Parathyroid adenoma (tissue), 2 donors: ENCODE results near the gene TMEM134.

Source experiments
- H2AFZ ChIP-seq: fragments of 300-600 bp; sonication (generic); one replicate; pipeline ENCODE4 v1.7.0; 2017; ENCODE audit warnings: antibody characterized with exemption, mild to moderate bottlenecking
- H3K27ac ChIP-seq: fragments of 300-600 bp; sonication (generic); one replicate; pipeline ENCODE4 v1.7.0; 2017
- H3K27me3 ChIP-seq: fragments of 300-600 bp; sonication (generic); one replicate; pipeline ENCODE4 v1.7.0; 2017; ENCODE audit warnings: low read length; ENCODE audit not compliant: control insufficient read depth, insufficient read depth
- H3K36me3 ChIP-seq: fragments of 300-600 bp; sonication (generic); one replicate; pipeline ENCODE4 v1.7.0; 2017; ENCODE audit warnings: low read length; ENCODE audit not compliant: control insufficient read depth, insufficient read depth
- H3K4me1 ChIP-seq: fragments of 300-600 bp; sonication (generic); one replicate; pipeline ENCODE4 v1.7.0; 2017; ENCODE audit warnings: control low read depth
- H3K4me2 ChIP-seq: fragments of 300-600 bp; sonication (generic); one replicate; pipeline ENCODE4 v1.7.0; 2017; ENCODE audit warnings: low read length
- H3K4me3 ChIP-seq: fragments of 300-600 bp; sonication (generic); one replicate; pipeline ENCODE4 v1.7.0; 2017; ENCODE audit warnings: low read depth, low read length
- H3K79me2 ChIP-seq: fragments of 300-600 bp; sonication (generic); one replicate; pipeline ENCODE4 v1.7.0; 2017; ENCODE audit warnings: control low read depth
- H3K9ac ChIP-seq: fragments of 300-600 bp; sonication (generic); one replicate; pipeline ENCODE4 v1.7.0; 2017; ENCODE audit warnings: mild to moderate bottlenecking
- H3K9me3 ChIP-seq: fragments of 300-600 bp; sonication (generic); one replicate; pipeline ENCODE4 v1.7.0; 2017; ENCODE audit warnings: low read length; ENCODE audit not compliant: control insufficient read depth
- CTCF ChIP-seq: fragments of 300-600 bp; sonication (generic); IDR thresholded peaks from one replicate; pipeline ENCODE4 v1.7.0; 2017; ENCODE audit warnings: antibody characterized with exemption, mild to moderate bottlenecking
- donor health status: primary hyperparathyroidism.

Gene TMEM134

GRCh38 chr11:67470337-67471002 lies 1.4 kb upstream of the TMEM134 start:
- Histone ChIP-seq H3K9ac (no peak overlapping the region), H2AFZ (no peak overlapping the region), H3K9me3 (no peaks in the 10 kb centered on the region), H3K4me2 (no peak overlapping the region), H3K27me3 (no peaks in the 10 kb centered on the region), H3K4me1 (no peaks in the 10 kb centered on the region), H3K79me2 (no peaks in the 10 kb centered on the region), H3K36me3 (no peaks in the 10 kb centered on the region), H3K27ac (no peak overlapping the region), H3K4me3 (no peak overlapping the region)
- TF ChIP-seq CTCF: no peak

DNA sequence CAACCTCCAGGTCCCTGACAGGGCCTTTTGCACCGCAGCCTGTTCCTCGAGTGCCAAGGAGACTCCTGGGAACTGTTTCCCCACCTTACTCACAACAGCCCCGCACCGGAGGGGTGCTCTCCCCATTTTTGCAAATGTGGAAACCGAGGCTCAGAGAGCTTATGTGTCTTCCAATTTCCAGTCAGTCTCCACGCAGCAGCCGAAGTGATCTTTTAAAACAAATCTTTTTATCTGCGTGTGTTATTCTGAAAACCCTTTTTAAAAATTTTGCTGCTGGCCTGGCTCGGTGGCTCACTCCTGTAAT lies 409 bp upstream of the TMEM134 start:
- Histone ChIP-seq H3K9me3 (no peaks in the 10 kb centered on the region), H3K9ac (no peak overlapping the region), H2AFZ (peak overlapping the region; percentile 92), H3K36me3 (no peaks in the 10 kb centered on the region), H3K27ac (peak overlapping the region; percentile 70), H3K4me1 (no peaks in the 10 kb centered on the region), H3K4me2 (peak overlapping the region; percentile 94), H3K27me3 (no peaks in the 10 kb centered on the region), H3K79me2 (no peaks in the 10 kb centered on the region), H3K4me3 (peak overlapping the region; percentile 69)
- TF ChIP-seq CTCF: no peak

- Histone ChIP-seq H3K27ac (peak overlapping the region; percentile 69), H3K27me3 (no peaks in the 10 kb centered on the region), H2AFZ (peak overlapping the region; percentile 64), H3K4me3 (peak overlapping the region; percentile 76), H3K9me3 (no peaks in the 10 kb centered on the region), H3K36me3 (no peaks in the 10 kb centered on the region), H3K4me2 (peak overlapping the region; percentile 75), H3K79me2 (no peaks in the 10 kb centered on the region), H3K9ac (no peak overlapping the region), H3K4me1 (no peaks in the 10 kb centered on the region)
- TF ChIP-seq CTCF: no peak
Measured at GRCh38 chr11:67468456-67468758, 644 bp downstream of the TMEM134 start.

DNA sequence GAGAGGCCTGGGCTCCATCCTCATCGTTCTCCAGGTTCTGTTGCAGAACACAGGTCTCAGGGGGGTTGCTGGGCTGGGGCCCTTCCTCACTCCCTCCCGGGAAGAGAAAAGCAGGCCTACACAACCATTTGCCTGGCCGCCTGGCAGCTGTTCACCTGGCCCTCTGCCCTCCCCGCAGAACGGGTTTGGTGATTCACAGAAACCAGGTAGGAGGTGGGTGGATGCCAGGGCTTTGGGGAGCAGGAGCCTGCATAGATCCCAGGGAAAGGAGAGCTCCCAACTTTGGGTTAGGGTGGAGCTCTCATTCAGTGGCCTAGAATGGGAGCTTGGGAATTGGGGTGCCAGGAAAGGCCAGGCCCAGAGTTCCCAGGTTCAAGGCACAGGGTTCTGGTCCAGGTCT lies 995 bp downstream of the TMEM134 start:
- H3K9ac ChIP-seq: no peak overlapping the region
- H3K4me1 ChIP-seq: no peaks in the 10 kb centered on the region
- TF ChIP-seq CTCF: no peak
- H3K9me3 ChIP-seq: no peaks in the 10 kb centered on the region
- peak overlapping the region; percentile 75 for H3K4me2 ChIP-seq
- H3K27ac ChIP-seq: peak overlapping the region; percentile 69
- no peaks in the 10 kb centered on the region for H3K36me3 ChIP-seq
- no peaks in the 10 kb centered on the region for H3K27me3 ChIP-seq
- no peak overlapping the region for H2AFZ ChIP-seq
- peak overlapping the region; percentile 76 for H3K4me3 ChIP-seq
- no peaks in the 10 kb centered on the region for H3K79me2 ChIP-seq

GRCh38 chr11:67466962-67467771 lies 1.9 kb downstream of the TMEM134 start:
- Histone ChIP-seq H3K9ac (no peak overlapping the region), H3K4me3 (no peak overlapping the region)

More at GRCh38 chr11:67466962-67467771, 1.9 kb downstream of the TMEM134 start:
- TF ChIP-seq CTCF: no peak
- Histone ChIP-seq H3K79me2 (no peaks in the 10 kb centered on the region), H3K36me3 (no peaks in the 10 kb centered on the region), H3K4me2 (peak overlapping the region; percentile 75), H3K9me3 (no peaks in the 10 kb centered on the region), H3K4me1 (no peaks in the 10 kb centered on the region), H3K27ac (no peak overlapping the region), H2AFZ (no peak overlapping the region), H3K27me3 (no peaks in the 10 kb centered on the region)
